HCT116 (cell line): ENCODE results near the gene ZMYND12. TPM values are rescaled to one million over a fixed set of nuclear protein-coding genes. Genes with fewer than 3 reads are reported as not detected.

Source experiments
- ATAC-seq: fragments of 200-7000 bp; cut with Tn5 transposase; 2 replicates; pipeline ENCODE4 v1.9.1; 2020; ENCODE audit warnings: mild to moderate bottlenecking, moderate library complexity
- BruUV-seq: library from RNA; stranded (reverse); fragments of 400-500 nt; replicated peaks from 2 replicates; lab custom pipeline; 2021; lab: Mats Ljungman, UMichigan
- CTCF ChIA-PET: fragments of 300-600 bp; sonication (Branson Sonifier 250); formaldehyde crosslinking; loops from one replicate; lab custom pipeline; 2021; ENCODE audit warnings: antibody characterized with exemption; lab: Charles Lee
- POLR2A ChIA-PET: fragments of 300-600, 350-600 bp; sonication (Branson Sonifier 250); formaldehyde crosslinking; loops from one replicate; lab custom pipeline; 2021; ENCODE audit warnings: antibody characterized with exemption; lab: Charles Lee
- RAD21 ChIA-PET, 2 experiments: fragments of 300-600 bp; sonication (Branson Sonifier 250); formaldehyde crosslinking; loops; one replicate each; lab custom pipeline; 2023; ENCODE audit warnings: low total read pairs in 2 of 2; ENCODE audit not compliant: uncharacterized antibody in 2 of 2, unreplicated experiment in 2 of 2, low non-redundant PET in 1 of 2; lab: Charles Lee
- DNase-seq: peaks from one replicate; pipeline ENCODE4 v3.0.0-alpha.2; 2010; ENCODE audit warnings: low read depth, low spot score
- H2AFZ ChIP-seq: fragments of 200-600 bp; shearing (Covaris generic), sonication (generic); 2 replicates; pipeline ENCODE4 v1.6.1; 2017; ENCODE audit warnings: low read depth, mixed run types, mixed read lengths, antibody characterized with exemption, low read length; ENCODE audit not compliant: poor library complexity, severe bottlenecking
- H3K27ac ChIP-seq: 2 replicates; pipeline ENCODE4 v1.5.1; 2012; ENCODE audit warnings: low read depth, low read length
- H3K27me3 ChIP-seq: fragments of 200-600 bp; sonication (generic); 2 replicates; pipeline ENCODE4 v1.6.1; 2016; ENCODE audit warnings: mixed run types, low read length, mixed read lengths; ENCODE audit not compliant: insufficient read depth
- H3K36me3 ChIP-seq, 2 experiments: fragments of 200-500 bp in 1 of 2; fragments of 200-600 bp in 1 of 2; sonication (Bioruptor generic) in 1 of 2; sonication (generic) in 1 of 2; 2 replicates each; pipeline versions ENCODE4 v1.5.1 to v1.6.1; 2014 to 2016; ENCODE audit warnings: low read length in 2 of 2, inconsistent platforms in 1 of 2, mixed read lengths in 1 of 2, mixed run types in 1 of 2; ENCODE audit not compliant: insufficient read depth in 2 of 2, control insufficient read depth in 1 of 2
- H3K4me1 ChIP-seq, 2 experiments: fragments of 200-600 bp in 1 of 2; sonication (generic) in 1 of 2; 2 replicates each; pipeline versions ENCODE4 v1.5.1 to v1.6.1; 2012 to 2017; ENCODE audit warnings: low read length in 2 of 2, inconsistent platforms in 1 of 2, mild to moderate bottlenecking in 1 of 2, mixed read lengths in 1 of 2, mixed run types in 1 of 2, moderate library complexity in 1 of 2; ENCODE audit not compliant: insufficient read depth in 2 of 2, control insufficient read depth in 1 of 2
- H3K4me2 ChIP-seq: fragments of 200-600 bp; sonication (generic); 2 replicates; pipeline ENCODE4 v1.6.1; 2017; ENCODE audit warnings: mixed run types, low read length, mixed read lengths
- H3K4me3 ChIP-seq, 2 experiments: fragments of 200-600 bp in 1 of 2; sonication (generic) in 1 of 2; replicated peaks in 1 of 2; 2 replicates each; pipeline ENCODE4 v1.5.1; 2011 to 2016; ENCODE audit warnings: low read length in 2 of 2, control low read depth in 1 of 2, low read depth in 1 of 2, mild to moderate bottlenecking in 1 of 2, mixed read lengths in 1 of 2, mixed run types in 1 of 2
- H3K79me2 ChIP-seq: fragments of 200-600 bp; sonication (generic); 2 replicates; pipeline ENCODE4 v1.6.1; 2017; ENCODE audit warnings: mild to moderate bottlenecking, mixed run types, low read length, moderate library complexity, mixed read lengths; ENCODE audit not compliant: insufficient read depth
- H3K9ac ChIP-seq: fragments of 200-600 bp; sonication (generic); 2 replicates; pipeline ENCODE4 v1.6.1; 2016; ENCODE audit warnings: low read length, mixed read lengths
- H3K9me2 ChIP-seq: fragments of 200-600 bp; sonication (generic), shearing (Covaris generic); 2 replicates; pipeline ENCODE4 v1.6.1; 2017; ENCODE audit warnings: mixed run types, mild to moderate bottlenecking, moderate library complexity; ENCODE audit not compliant: insufficient read depth
- H3K9me3 ChIP-seq, 2 experiments: fragments of 200-500 bp in 1 of 2; fragments of 200-600 bp in 1 of 2; sonication (Bioruptor generic) in 1 of 2; sonication (generic) in 1 of 2; 2 replicates each; pipeline ENCODE4 v1.6.1; 2014 to 2017; ENCODE audit warnings: low read length in 2 of 2, mixed read lengths in 2 of 2, inconsistent platforms in 1 of 2, low read depth in 1 of 2, mild to moderate bottlenecking in 1 of 2, mixed run types in 1 of 2, moderate library complexity in 1 of 2; ENCODE audit not compliant: control insufficient read depth in 1 of 2, insufficient read depth in 1 of 2
- H4K20me1 ChIP-seq: fragments of 200-600 bp; sonication (generic), shearing (Covaris generic); 2 replicates; pipeline ENCODE4 v1.6.1; 2017; ENCODE audit warnings: mixed run types, mild to moderate bottlenecking, moderate library complexity; ENCODE audit not compliant: insufficient read depth
- ATF3 ChIP-seq: IDR thresholded peaks from 2 replicates; pipeline ENCODE4 v1.6.1; 2012
- EZH2 ChIP-seq: fragments of 200-600 bp; sonication (generic); IDR thresholded peaks from 2 replicates; pipeline ENCODE4 v1.6.1; 2017; ENCODE audit warnings: antibody characterized with exemption, mixed run types
- EZH2phosphoT487 ChIP-seq: fragments of 200-600 bp; IDR thresholded peaks from 2 replicates; pipeline ENCODE4 v1.6.1; 2018; ENCODE audit warnings: antibody characterized with exemption, borderline replicate concordance
- FOSL1 ChIP-seq: IDR thresholded peaks from 2 replicates; pipeline ENCODE4 v1.6.1; 2012; ENCODE audit warnings: low read depth
- MAX ChIP-seq: IDR thresholded peaks from 2 replicates; pipeline ENCODE4 v1.6.1; 2012
- POLR2A ChIP-seq: IDR thresholded peaks from 2 replicates; pipeline ENCODE4 v1.7.0; 2011; ENCODE audit warnings: borderline replicate concordance; ENCODE audit not compliant: insufficient read depth, insufficient read length; ENCODE audit errors: extremely low read depth
- RAD21 ChIP-seq: IDR thresholded peaks from 2 replicates; pipeline ENCODE4 v1.6.1; 2012; ENCODE audit warnings: low read depth, mild to moderate bottlenecking
- SIN3A ChIP-seq: IDR thresholded peaks from 2 replicates; pipeline ENCODE4 v1.6.1; 2012; ENCODE audit warnings: low read depth
- SP1 ChIP-seq: IDR thresholded peaks from 2 replicates; pipeline ENCODE4 v1.6.1; 2012; ENCODE audit warnings: low read depth
- SRF ChIP-seq: IDR thresholded peaks from 2 replicates; pipeline ENCODE4 v1.6.1; 2012; ENCODE audit warnings: low read depth
- TCF7L2 ChIP-seq: IDR thresholded peaks from 2 replicates; pipeline ENCODE4 v1.7.0; 2011; ENCODE audit warnings: borderline replicate concordance, inconsistent platforms; ENCODE audit not compliant: insufficient read depth, insufficient read length; ENCODE audit errors: extremely low read depth
- YY1 ChIP-seq: IDR thresholded peaks from 2 replicates; pipeline ENCODE4 v1.6.1; 2011; ENCODE audit warnings: low read length, low read depth, moderate library complexity, mild to moderate bottlenecking; ENCODE audit not compliant: insufficient replicate concordance; ENCODE audit errors: extremely low read depth
- ZBTB33 ChIP-seq: IDR thresholded peaks from 2 replicates; pipeline ENCODE4 v1.6.1; 2011; ENCODE audit warnings: mild to moderate bottlenecking, low read length, moderate library complexity; ENCODE audit not compliant: insufficient replicate concordance; ENCODE audit errors: extremely low read depth
- ZFX ChIP-seq: fragments of 450-650 bp; IDR thresholded peaks from 2 replicates; pipeline ENCODE4 v1.6.1; 2017
- ZNF274 ChIP-seq: fragments of 200-500 bp; sonication (Bioruptor generic); IDR thresholded peaks from 2 replicates; pipeline ENCODE4 v1.6.1; 2014; ENCODE audit warnings: mild to moderate bottlenecking, low read depth, low read length, inconsistent platforms
- intact Hi-C: fragments of 100-400 bp; cut with micrococcal nuclease; formaldehyde crosslinking; loops from 2 replicates; pipeline ENCODE4 v1.10.0; 2022
- total RNA-seq: library from RNA; stranded (reverse); gene quantifications from one replicate; pipeline ENCODE4 v1.2.1, GENCODE V29; 2021; ENCODE audit not compliant: unreplicated experiment

The ZMYND12 gene
- total RNA-seq, 1 experiment from 2014 or later: 0.25 TPM

GRCh38 chr1:42432714-42433113 lies 23.1 kb downstream of the ZMYND12 start:
- POLR2A ChIA-PET: no interaction called here
- CTCF ChIA-PET: no interaction called here
- H3K4me3 ChIP-seq: no peak overlapping the region
- ATAC-seq (no peak), DNase-seq (no peak)
- RAD21 ChIA-PET: no interaction called here
- H3K27me3 ChIP-seq: no peaks in the 10 kb centered on the region
- H3K27ac ChIP-seq: no peak overlapping the region
- no peak overlapping the region for H2AFZ ChIP-seq
- H3K36me3 ChIP-seq: no peaks in the 10 kb centered on the region
- TF ChIP-seq RAD21 (no peak), EZH2 (no peak), YY1 (no peak), MAX (no peak), FOSL1 (no peak), ZFX (no peak), ZBTB33 (no peak)
- H3K79me2 ChIP-seq: no peaks in the 10 kb centered on the region
- intact Hi-C loops: no loop called here
- no peak overlapping the region for H3K9ac ChIP-seq
- no peaks in the 10 kb centered on the region for H3K4me1 ChIP-seq
- no peaks in the 10 kb centered on the region for H3K9me3 ChIP-seq
- BruUV-seq: no TSS peak
- no peaks in the 10 kb centered on the region for H3K9me2 ChIP-seq
- no peaks in the 10 kb centered on the region for H4K20me1 ChIP-seq
- no peak overlapping the region for H3K4me2 ChIP-seq

- DNase-seq (no peak), ATAC-seq (no peak)
- H3K9me2 ChIP-seq: no peaks in the 10 kb centered on the region
- ChIA-PET POLR2A (no interaction called here), CTCF (no interaction called here), RAD21 (no interaction called here)
- no peak overlapping the region for H3K4me2 ChIP-seq
- BruUV-seq: no TSS peak
- H3K36me3 ChIP-seq: no peaks in the 10 kb centered on the region
- intact Hi-C loops: no loop called here
- H2AFZ ChIP-seq: no peak overlapping the region
- H3K27me3 ChIP-seq: no peaks in the 10 kb centered on the region
- no peak overlapping the region for H3K4me3 ChIP-seq
- no peaks in the 10 kb centered on the region for H4K20me1 ChIP-seq
- H3K4me1 ChIP-seq: no peaks in the 10 kb centered on the region
- no peaks in the 10 kb centered on the region for H3K79me2 ChIP-seq
- no peak overlapping the region for H3K9ac ChIP-seq
- H3K27ac ChIP-seq: no peak overlapping the region
- no peaks in the 10 kb centered on the region for H3K9me3 ChIP-seq
- no peak for TF ChIP-seq ZNF274
- TF ChIP-seq TCF7L2: no peak
- TF ChIP-seq SP1: no peak
- no peak for TF ChIP-seq ATF3
- TF ChIP-seq POLR2A: no peak
- no peak for TF ChIP-seq EZH2
- no peak for TF ChIP-seq SIN3A
- TF ChIP-seq ZBTB33: no peak
- no peak for TF ChIP-seq RAD21
- no peak for TF ChIP-seq EZH2phosphoT487
- no peak for TF ChIP-seq SRF
- no peak for TF ChIP-seq MAX
These were observed 24.3 kb downstream of the ZMYND12 start for GRCh38 chr1:42431514-42431913.
